ENCODE results near the gene MRGPRD.

Gene MRGPRD

GRCh38 chr11:69001243-69002081 is 20.7 kb upstream of the MRGPRD start:
- TF ChIP-seq POLR2AphosphoS5 (IDR thresholded peaks at IDR 0.05; ENCODE audit: low read depth, low read length) (no peak), REST (IDR thresholded peaks at IDR 0.05; ENCODE audit: insufficient read depth in 1 of 2, low read depth in 2 of 2, low read length in 2 of 2) (no peak), TAF1 (IDR thresholded peaks at IDR 0.05; ENCODE audit: borderline replicate concordance, insufficient read depth, low read length) (no peak), FOXP2 (optimal IDR thresholded peaks at IDR 0.05; ENCODE audit: borderline replicate concordance, extremely low read depth, extremely low read length, insufficient read depth) (no peak), SIN3A (IDR thresholded peaks at IDR 0.05; ENCODE audit: borderline replicate concordance, insufficient read depth, low read length) (no peak)

GRCh38 chr11:69000831-69001242 is 20.1 kb upstream of the MRGPRD start:
- TF ChIP-seq SIN3A (IDR thresholded peaks at IDR 0.05; ENCODE audit: borderline replicate concordance, insufficient read depth, low read length) (no peak), TAF1 (IDR thresholded peaks at IDR 0.05; ENCODE audit: borderline replicate concordance, insufficient read depth, low read length) (no peak), REST (IDR thresholded peaks at IDR 0.05; ENCODE audit: insufficient read depth in 1 of 2, low read depth in 2 of 2, low read length in 2 of 2) (no peak), POLR2AphosphoS5 (IDR thresholded peaks at IDR 0.05; ENCODE audit: low read depth, low read length) (no peak), FOXP2 (optimal IDR thresholded peaks at IDR 0.05; ENCODE audit: borderline replicate concordance, extremely low read depth, extremely low read length, insufficient read depth) (no peak)

- TF ChIP-seq SIN3A (IDR thresholded peaks at IDR 0.05; ENCODE audit: borderline replicate concordance, insufficient read depth, low read length) (no peak), TAF1 (IDR thresholded peaks at IDR 0.05; ENCODE audit: borderline replicate concordance, insufficient read depth, low read length) (no peak), POLR2AphosphoS5 (IDR thresholded peaks at IDR 0.05; ENCODE audit: low read depth, low read length) (no peak), REST (IDR thresholded peaks at IDR 0.05; ENCODE audit: insufficient read depth in 1 of 2, low read depth in 2 of 2, low read length in 2 of 2) (no peak), FOXP2 (optimal IDR thresholded peaks at IDR 0.05; ENCODE audit: borderline replicate concordance, extremely low read depth, extremely low read length, insufficient read depth) (no peak)
These were observed 19.6 kb upstream of the MRGPRD start for GRCh38 chr11:69000391-69000790.

- TF ChIP-seq REST (IDR thresholded peaks at IDR 0.05; ENCODE audit: insufficient read depth in 1 of 2, low read depth in 2 of 2, low read length in 2 of 2) (no peak), TAF1 (IDR thresholded peaks at IDR 0.05; ENCODE audit: borderline replicate concordance, insufficient read depth, low read length) (no peak), POLR2AphosphoS5 (IDR thresholded peaks at IDR 0.05; ENCODE audit: low read depth, low read length) (no peak), FOXP2 (optimal IDR thresholded peaks at IDR 0.05; ENCODE audit: borderline replicate concordance, extremely low read depth, extremely low read length, insufficient read depth) (no peak), SIN3A (IDR thresholded peaks at IDR 0.05; ENCODE audit: borderline replicate concordance, insufficient read depth, low read length) (no peak)
These were observed 18.4 kb upstream of the MRGPRD start for GRCh38 chr11:68999093-68999747.

Measured in PFSK-1 (cell line).